ENCODE results near the gene GBA3. TPM values are rescaled to one million over a fixed set of nuclear protein-coding genes. Genes with fewer than 3 reads are reported as not detected.
A peak's percentile ranks its signal among the peaks of the same experiment; 100 is the strongest.

The GBA3 gene
- total RNA-seq (not detected), polyA plus RNA-seq (not detected), total RNA-seq (not detected)

DNA sequence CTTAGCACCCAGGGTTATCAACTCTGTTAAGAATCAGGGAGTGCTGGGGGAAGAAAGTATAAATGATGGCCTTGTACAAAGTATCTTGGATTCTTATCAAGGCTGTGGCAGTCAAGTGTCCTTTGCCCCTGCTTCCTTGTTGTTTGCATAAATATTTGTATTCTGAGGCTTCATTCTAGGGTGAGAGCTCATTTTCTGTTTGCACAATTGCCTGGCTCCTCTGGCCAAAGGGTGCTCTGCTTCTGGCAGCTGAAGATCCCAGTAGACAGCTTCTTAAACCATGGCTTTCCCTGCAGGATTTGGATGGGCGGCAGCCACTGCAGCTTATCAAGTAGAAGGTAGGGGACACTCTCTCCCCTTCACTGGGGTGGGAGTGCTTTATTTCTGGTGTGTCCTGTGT, at the start of gene GBA3:
TSS of gene GBA3 (plus strand) at position 202 of the 400 bp plus-strand sequence.
- Histone ChIP-seq H3K4me3 (ENCODE audit: low read length) (no peak within 1 kb of the TSS), H3K27ac (ENCODE audit: low read depth, low read length) (no peak within 1 kb of the TSS), H3K27me3 (ENCODE audit: control insufficient read depth in 2 of 2, insufficient read depth in 2 of 2, low read length in 2 of 2) (no peaks in the 10 kb centered on the region), H3K9me3 (ENCODE audit: control insufficient read depth in 2 of 3, low read length in 3 of 3) (no peaks in the 10 kb centered on the region), H3K36me3 (ENCODE audit: control insufficient read depth in 2 of 3, insufficient read depth in 3 of 3, low read length in 3 of 3) (no peaks in the 10 kb centered on the region), H3K4me1 (ENCODE audit: control insufficient read depth in 2 of 2, insufficient read depth in 2 of 2, low read length in 2 of 2) (no peaks in the 10 kb centered on the region)
- Mint-ChIP-seq H3K27me3 (peaks cover 0 to 16% (median 0%) of the 10 kb centered on the region in 5 donors), H3K4me1 (peaks cover 3 to 29% (median 26%) of the 10 kb centered on the region in 7 donors), H3K9me3 (peaks cover 0 to 2% (median 0%) of the 10 kb centered on the region in 11 donors), H3K36me3 (peaks cover 0 to 3% (median 0%) of the 10 kb centered on the region in 5 donors), H3K27ac (peak within 1 kb of the TSS in 1 of 9 donors; percentile 49), H3K4me3 (no peak within 1 kb of the TSS)
- CTCF ChIA-PET = interaction anchor here (5.7 kb wide), 1 partner anchor 284 kb away, joined by 55 read pairs; no protein-coding TSS in a partner anchor
- intact Hi-C loops (cut with micrococcal nuclease) = loop anchor here in 1 of 2 donors (5.0 kb wide), 1 partner anchor 85 kb away; no protein-coding TSS in a partner anchor
- POLR2A ChIA-PET = no interaction called here
- ATAC-seq = no peak
- no peak for DNase-seq

DNA sequence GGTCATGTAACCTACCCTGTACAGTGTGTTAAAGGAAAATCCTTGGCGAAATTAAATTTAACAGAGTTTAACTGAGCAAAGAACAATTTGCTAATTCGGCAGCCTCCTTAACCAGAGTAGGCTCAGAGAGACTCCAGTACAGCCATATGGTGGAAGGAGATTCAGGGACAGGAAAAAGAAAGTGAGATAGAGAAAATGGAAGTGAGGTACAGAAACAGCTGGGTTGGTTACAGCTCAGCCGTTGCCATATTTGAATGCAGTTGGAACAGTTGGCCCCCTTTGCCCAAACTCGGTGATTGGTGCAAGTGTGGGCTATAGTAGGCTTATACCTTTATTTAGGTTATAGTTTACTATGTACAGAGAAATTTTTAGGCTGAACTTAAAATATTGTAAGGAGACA, 48.8 kb upstream of the GBA3 start:
- peaks cover 0 to 10% (median 7%) of the 10 kb centered on the region in 5 donors for H3K36me3 Mint-ChIP-seq
- H3K4me3 ChIP-seq (ENCODE audit: low read length) = no peak overlapping the region
- DNase-seq = no peak
- H3K4me1 Mint-ChIP-seq = no peaks in the 10 kb centered on the region
- no peak overlapping the region for H3K4me3 Mint-ChIP-seq
- H3K27ac ChIP-seq (ENCODE audit: low read depth, low read length) = no peak overlapping the region
- no peaks in the 10 kb centered on the region for H3K27me3 ChIP-seq (ENCODE audit: control insufficient read depth in 2 of 2, insufficient read depth in 2 of 2, low read length in 2 of 2)
- ChIA-PET CTCF (no interaction called here), POLR2A (no interaction called here)
- H3K27ac Mint-ChIP-seq = no peak overlapping the region
- ATAC-seq = no peak
- intact Hi-C loops (cut with micrococcal nuclease) = no loop called here
- H3K36me3 ChIP-seq (ENCODE audit: control insufficient read depth in 2 of 3, insufficient read depth in 3 of 3, low read length in 3 of 3) = no peaks in the 10 kb centered on the region
- no peaks in the 10 kb centered on the region for H3K9me3 ChIP-seq (ENCODE audit: control insufficient read depth in 2 of 3, low read length in 3 of 3)
- peaks cover 0 to 30% (median 10%) of the 10 kb centered on the region in 11 donors for H3K9me3 Mint-ChIP-seq
- H3K4me1 ChIP-seq (ENCODE audit: control insufficient read depth in 2 of 2, insufficient read depth in 2 of 2, low read length in 2 of 2) = no peaks in the 10 kb centered on the region
- no peaks in the 10 kb centered on the region for H3K27me3 Mint-ChIP-seq

DNA sequence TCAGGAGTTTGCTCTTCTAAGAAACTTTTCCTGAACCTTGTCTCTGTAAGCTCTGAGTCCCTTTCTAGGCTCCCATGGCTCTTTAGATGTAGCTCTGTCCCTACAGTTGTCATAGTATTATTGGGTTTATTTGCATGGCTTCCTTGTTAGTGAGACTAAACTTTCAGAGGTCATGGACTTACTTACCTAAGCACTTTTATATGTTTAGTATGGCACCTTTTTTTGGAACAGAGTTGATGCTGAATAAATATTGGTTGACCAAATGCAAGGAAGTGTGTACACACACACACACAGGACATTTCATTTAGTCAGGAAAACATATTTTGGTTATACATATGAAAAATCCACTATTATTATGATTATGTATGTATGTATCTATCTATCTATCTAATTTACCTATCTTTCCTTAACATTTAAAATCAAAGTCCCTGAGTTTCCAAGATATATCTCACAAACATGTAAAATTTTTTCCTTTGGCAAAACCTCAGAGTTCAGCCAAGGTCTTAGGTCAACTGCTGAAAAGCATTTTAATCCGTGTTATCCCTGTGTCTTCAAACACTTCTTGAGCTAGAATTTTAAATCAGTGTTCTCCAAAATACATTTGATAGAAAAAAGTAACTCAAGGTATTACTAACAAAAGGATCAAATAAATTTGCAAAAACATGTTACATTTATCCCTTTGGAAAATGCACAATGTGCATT, 47.1 kb upstream of the GBA3 start:
- CTCF ChIA-PET = no interaction called here
- no peak overlapping the region for H3K4me3 Mint-ChIP-seq
- no peaks in the 10 kb centered on the region for H3K36me3 ChIP-seq (ENCODE audit: control insufficient read depth in 2 of 3, insufficient read depth in 3 of 3, low read length in 3 of 3)
- DNase-seq (no peak), ATAC-seq (no peak)
- intact Hi-C loops (cut with micrococcal nuclease) = no loop called here
- H3K4me3 ChIP-seq (ENCODE audit: low read length) = no peak overlapping the region
- H3K9me3 ChIP-seq (ENCODE audit: control insufficient read depth in 2 of 3, low read length in 3 of 3) = no peaks in the 10 kb centered on the region
- H3K36me3 Mint-ChIP-seq = peaks cover 0 to 9% (median 5%) of the 10 kb centered on the region in 5 donors
- no peaks in the 10 kb centered on the region for H3K27me3 Mint-ChIP-seq
- no peaks in the 10 kb centered on the region for H3K4me1 Mint-ChIP-seq
- H3K27me3 ChIP-seq (ENCODE audit: control insufficient read depth in 2 of 2, insufficient read depth in 2 of 2, low read length in 2 of 2) = no peaks in the 10 kb centered on the region
- H3K27ac Mint-ChIP-seq = no peak overlapping the region
- no peaks in the 10 kb centered on the region for H3K4me1 ChIP-seq (ENCODE audit: control insufficient read depth in 2 of 2, insufficient read depth in 2 of 2, low read length in 2 of 2)
- POLR2A ChIA-PET = no interaction called here
- H3K27ac ChIP-seq (ENCODE audit: low read depth, low read length) = no peak overlapping the region
- peaks cover 0 to 16% (median 7%) of the 10 kb centered on the region in 11 donors for H3K9me3 Mint-ChIP-seq

DNA sequence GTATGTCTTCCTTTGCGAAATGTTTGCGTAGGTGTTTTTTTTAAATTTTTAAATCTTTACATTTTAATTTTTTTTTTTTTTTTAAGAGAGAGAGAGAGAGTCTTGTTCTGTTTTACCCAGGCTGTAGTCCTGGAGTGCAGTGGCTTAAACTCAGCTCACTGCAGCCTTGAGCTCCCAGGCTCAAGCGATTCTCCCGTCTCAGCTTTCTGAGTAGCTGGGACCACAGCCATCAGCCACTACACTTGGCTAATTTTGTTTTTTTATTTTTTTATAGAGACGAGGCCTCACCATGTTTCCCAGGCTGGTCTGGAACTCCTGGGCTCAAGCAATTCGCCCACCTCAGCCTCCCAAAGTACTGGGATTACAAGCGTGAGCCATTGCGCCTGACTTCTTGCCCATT, 43.7 kb upstream of the GBA3 start:
- Histone ChIP-seq H3K27me3 (ENCODE audit: control insufficient read depth in 2 of 2, insufficient read depth in 2 of 2, low read length in 2 of 2) (no peaks in the 10 kb centered on the region), H3K4me3 (ENCODE audit: low read length) (no peak overlapping the region), H3K4me1 (ENCODE audit: control insufficient read depth in 2 of 2, insufficient read depth in 2 of 2, low read length in 2 of 2) (no peaks in the 10 kb centered on the region), H3K36me3 (ENCODE audit: control insufficient read depth in 2 of 3, insufficient read depth in 3 of 3, low read length in 3 of 3) (no peaks in the 10 kb centered on the region), H3K27ac (ENCODE audit: low read depth, low read length) (no peak overlapping the region), H3K9me3 (ENCODE audit: control insufficient read depth in 2 of 3, low read length in 3 of 3) (no peaks in the 10 kb centered on the region)
- Mint-ChIP-seq H3K27ac (no peak overlapping the region), H3K4me1 (no peaks in the 10 kb centered on the region), H3K36me3 (peaks cover 0 to 3% (median 0%) of the 10 kb centered on the region in 5 donors), H3K27me3 (no peaks in the 10 kb centered on the region), H3K4me3 (no peak overlapping the region), H3K9me3 (peaks cover 0 to 3% (median 0%) of the 10 kb centered on the region in 11 donors)
- ATAC-seq (no peak), DNase-seq (no peak)
- POLR2A ChIA-PET = no interaction called here
- intact Hi-C loops (cut with micrococcal nuclease) = no loop called here
- CTCF ChIA-PET = no interaction called here

DNA sequence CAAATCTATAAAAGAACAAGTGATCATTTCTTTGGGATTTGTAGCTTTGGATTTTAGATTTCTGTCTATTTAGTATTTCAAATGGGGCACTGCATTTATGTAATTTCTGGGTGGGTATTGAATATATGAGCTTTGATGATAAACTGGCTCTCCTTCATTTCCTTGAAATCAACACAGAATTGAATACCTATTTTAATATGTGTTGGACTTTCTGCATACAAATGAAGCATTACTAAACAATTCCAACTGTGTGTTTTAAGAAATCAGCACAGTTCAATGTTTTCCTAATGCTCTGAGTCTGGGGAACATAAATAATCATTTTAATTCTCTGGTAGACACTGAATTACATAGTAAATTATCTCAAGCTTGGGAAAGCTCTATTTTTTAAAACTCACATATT, 42.0 kb upstream of the GBA3 start:
- H3K36me3 Mint-ChIP-seq = peaks cover 0 to 3% (median 0%) of the 10 kb centered on the region in 5 donors
- H3K27me3 Mint-ChIP-seq = no peaks in the 10 kb centered on the region
- POLR2A ChIA-PET = interaction anchor here (1.2 kb wide), 1 partner anchor 17 kb away, joined by 3 read pairs; no protein-coding TSS in a partner anchor
- Histone ChIP-seq H3K36me3 (ENCODE audit: control insufficient read depth in 2 of 3, insufficient read depth in 3 of 3, low read length in 3 of 3) (no peaks in the 10 kb centered on the region), H3K27ac (ENCODE audit: low read depth, low read length) (no peak overlapping the region), H3K4me3 (ENCODE audit: low read length) (no peak overlapping the region), H3K9me3 (ENCODE audit: control insufficient read depth in 2 of 3, low read length in 3 of 3) (no peaks in the 10 kb centered on the region), H3K4me1 (ENCODE audit: control insufficient read depth in 2 of 2, insufficient read depth in 2 of 2, low read length in 2 of 2) (no peaks in the 10 kb centered on the region), H3K27me3 (ENCODE audit: control insufficient read depth in 2 of 2, insufficient read depth in 2 of 2, low read length in 2 of 2) (no peaks in the 10 kb centered on the region)
- DNase-seq = no peak
- intact Hi-C loops (cut with micrococcal nuclease) = no loop called here
- ATAC-seq = no peak
- H3K27ac Mint-ChIP-seq = no peak overlapping the region
- H3K9me3 Mint-ChIP-seq = peaks cover 0 to 5% (median 0%) of the 10 kb centered on the region in 11 donors
- no peak overlapping the region for H3K4me3 Mint-ChIP-seq
- H3K4me1 Mint-ChIP-seq = no peaks in the 10 kb centered on the region
- CTCF ChIA-PET = no interaction called here

DNA sequence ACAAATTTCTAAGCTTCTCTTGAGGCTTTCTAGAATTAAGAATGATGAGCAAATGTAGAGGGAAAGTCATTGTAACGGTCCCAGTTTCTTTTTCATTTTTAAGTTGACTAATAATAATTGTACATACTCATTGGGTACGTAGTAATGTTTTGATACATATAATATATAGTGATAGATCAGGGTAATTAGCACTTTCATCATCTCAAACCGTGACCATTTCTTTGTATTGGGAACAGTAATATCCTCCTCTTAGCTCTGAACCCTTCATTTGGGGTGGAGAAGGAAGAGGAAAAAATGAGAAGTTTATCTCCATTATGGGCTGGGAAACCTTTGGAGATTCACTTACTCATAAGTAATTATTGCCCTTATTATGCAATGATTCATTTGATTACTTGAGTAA, 39.0 kb upstream of the GBA3 start:
- ATAC-seq (no peak), DNase-seq (no peak)
- CTCF ChIA-PET = no interaction called here
- intact Hi-C loops (cut with micrococcal nuclease) = loop anchor here in 1 of 2 donors (2.0 kb wide), 1 partner anchor 17 kb away; no protein-coding TSS in a partner anchor
- Mint-ChIP-seq H3K27ac (no peak overlapping the region), H3K27me3 (no peaks in the 10 kb centered on the region), H3K36me3 (peaks cover 0 to 2% (median 0%) of the 10 kb centered on the region in 5 donors), H3K4me3 (no peak overlapping the region), H3K4me1 (no peaks in the 10 kb centered on the region), H3K9me3 (peaks cover 0 to 5% (median 0%) of the 10 kb centered on the region in 11 donors)
- no peak overlapping the region for H3K27ac ChIP-seq (ENCODE audit: low read depth, low read length)
- H3K36me3 ChIP-seq (ENCODE audit: control insufficient read depth in 2 of 3, insufficient read depth in 3 of 3, low read length in 3 of 3) = no peaks in the 10 kb centered on the region
- no peaks in the 10 kb centered on the region for H3K4me1 ChIP-seq (ENCODE audit: control insufficient read depth in 2 of 2, insufficient read depth in 2 of 2, low read length in 2 of 2)
- no peaks in the 10 kb centered on the region for H3K27me3 ChIP-seq (ENCODE audit: control insufficient read depth in 2 of 2, insufficient read depth in 2 of 2, low read length in 2 of 2)
- no peaks in the 10 kb centered on the region for H3K9me3 ChIP-seq (ENCODE audit: control insufficient read depth in 2 of 3, low read length in 3 of 3)
- H3K4me3 ChIP-seq (ENCODE audit: low read length) = no peak overlapping the region
- POLR2A ChIA-PET = no interaction called here

DNA sequence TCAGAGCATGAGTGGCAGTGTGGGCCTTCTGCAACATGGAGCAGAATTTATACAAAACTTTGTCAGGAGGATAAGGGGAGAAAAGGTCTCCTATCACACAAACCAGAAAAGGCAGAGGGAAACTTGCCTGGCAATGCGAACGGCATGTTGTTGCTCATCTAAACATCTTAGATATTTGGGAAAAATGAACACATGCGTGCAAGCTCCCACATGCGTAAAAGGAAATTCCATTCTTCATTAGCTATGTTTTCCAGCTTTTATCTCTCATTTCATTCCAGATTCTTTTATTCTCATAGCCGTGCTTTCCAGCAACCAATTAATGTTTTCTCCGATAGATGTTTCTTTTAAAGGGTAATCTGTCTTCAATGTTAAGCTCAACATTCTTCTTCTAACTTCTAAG, 31.3 kb upstream of the GBA3 start:
- peaks cover 0 to 9% (median 0%) of the 10 kb centered on the region in 7 donors for H3K4me1 Mint-ChIP-seq
- H3K4me3 ChIP-seq (ENCODE audit: low read length) = no peak overlapping the region
- no peaks in the 10 kb centered on the region for H3K4me1 ChIP-seq (ENCODE audit: control insufficient read depth in 2 of 2, insufficient read depth in 2 of 2, low read length in 2 of 2)
- no peak for DNase-seq
- H3K4me3 Mint-ChIP-seq = no peak overlapping the region
- no peak for ATAC-seq
- no peaks in the 10 kb centered on the region for H3K9me3 ChIP-seq (ENCODE audit: control insufficient read depth in 2 of 3, low read length in 3 of 3)
- H3K9me3 Mint-ChIP-seq = peaks cover 0 to 11% (median 0%) of the 10 kb centered on the region in 11 donors
- H3K27me3 Mint-ChIP-seq = no peaks in the 10 kb centered on the region
- H3K36me3 ChIP-seq (ENCODE audit: control insufficient read depth in 2 of 3, insufficient read depth in 3 of 3, low read length in 3 of 3) = no peaks in the 10 kb centered on the region
- peaks cover 0 to 6% (median 3%) of the 10 kb centered on the region in 5 donors for H3K36me3 Mint-ChIP-seq
- intact Hi-C loops (cut with micrococcal nuclease) = no loop called here
- H3K27me3 ChIP-seq (ENCODE audit: control insufficient read depth in 2 of 2, insufficient read depth in 2 of 2, low read length in 2 of 2) = no peaks in the 10 kb centered on the region
- no peak overlapping the region for H3K27ac Mint-ChIP-seq
- ChIA-PET CTCF (no interaction called here), POLR2A (no interaction called here)
- H3K27ac ChIP-seq (ENCODE audit: low read depth, low read length) = no peak overlapping the region
